NCI-H2196 treated with DMSO at 0.1 percent for 48 hours (cell line): Measurements from ENCODE around the gene JARID2.

ENCODE experiments used
- DNase-seq: peaks from one replicate; lab custom pipeline; 2025; ENCODE audit not compliant: unreplicated experiment; lab: John Stamatoyannopoulos, UW

Gene JARID2

GRCh38 chr6:15246666-15247499 is 1.0 kb downstream of the JARID2 start:
- no peak for DNase-seq

- no peak for DNase-seq
Observed at GRCh38 chr6:15247500-15248450, 1.9 kb downstream of the JARID2 start.

- peak; percentile 86 for DNase-seq
Observed at GRCh38 chr6:15248451-15249370, 2.8 kb downstream of the JARID2 start.

- DNase-seq, result no peak
Observed at GRCh38 chr6:15249371-15250019, 3.6 kb downstream of the JARID2 start.

GRCh38 chr6:15250187-15251168 is 4.6 kb downstream of the JARID2 start:
- no peak for DNase-seq

- DNase-seq, result no peak
Observed at GRCh38 chr6:15252195-15252594, 6.3 kb downstream of the JARID2 start.

- no peak for DNase-seq
Observed at GRCh38 chr6:15253203-15254022, 7.5 kb downstream of the JARID2 start.

- no peak for DNase-seq
Observed at GRCh38 chr6:15254070-15254975, 8.5 kb downstream of the JARID2 start.

- no peak for DNase-seq
Observed at GRCh38 chr6:15255481-15255880, 9.6 kb downstream of the JARID2 start.

- DNase-seq, result no peak
Observed at GRCh38 chr6:15255909-15256395, 10.1 kb downstream of the JARID2 start.

GRCh38 chr6:15256538-15257271 is 10.8 kb downstream of the JARID2 start:
- DNase-seq, result no peak

- no peak for DNase-seq
Observed at GRCh38 chr6:15257357-15258132, 11.7 kb downstream of the JARID2 start.

- DNase-seq, result no peak
Observed at GRCh38 chr6:15259766-15260098, 13.9 kb downstream of the JARID2 start.

- DNase-seq, result no peak
Observed at GRCh38 chr6:15260099-15260821, 14.4 kb downstream of the JARID2 start.

- DNase-seq, result no peak
Observed at GRCh38 chr6:15263780-15264374, 18.0 kb downstream of the JARID2 start.
